ENCODE data around the gene UBE2J1.
"Not testable (repeated sequence)": the region's sequence is repeated elsewhere in the genome, so short reads cannot be mapped to it uniquely, and the experiment has no call there.

UBE2J1 gene, protein sequence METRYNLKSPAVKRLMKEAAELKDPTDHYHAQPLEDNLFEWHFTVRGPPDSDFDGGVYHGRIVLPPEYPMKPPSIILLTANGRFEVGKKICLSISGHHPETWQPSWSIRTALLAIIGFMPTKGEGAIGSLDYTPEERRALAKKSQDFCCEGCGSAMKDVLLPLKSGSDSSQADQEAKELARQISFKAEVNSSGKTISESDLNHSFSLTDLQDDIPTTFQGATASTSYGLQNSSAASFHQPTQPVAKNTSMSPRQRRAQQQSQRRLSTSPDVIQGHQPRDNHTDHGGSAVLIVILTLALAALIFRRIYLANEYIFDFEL

DNA sequence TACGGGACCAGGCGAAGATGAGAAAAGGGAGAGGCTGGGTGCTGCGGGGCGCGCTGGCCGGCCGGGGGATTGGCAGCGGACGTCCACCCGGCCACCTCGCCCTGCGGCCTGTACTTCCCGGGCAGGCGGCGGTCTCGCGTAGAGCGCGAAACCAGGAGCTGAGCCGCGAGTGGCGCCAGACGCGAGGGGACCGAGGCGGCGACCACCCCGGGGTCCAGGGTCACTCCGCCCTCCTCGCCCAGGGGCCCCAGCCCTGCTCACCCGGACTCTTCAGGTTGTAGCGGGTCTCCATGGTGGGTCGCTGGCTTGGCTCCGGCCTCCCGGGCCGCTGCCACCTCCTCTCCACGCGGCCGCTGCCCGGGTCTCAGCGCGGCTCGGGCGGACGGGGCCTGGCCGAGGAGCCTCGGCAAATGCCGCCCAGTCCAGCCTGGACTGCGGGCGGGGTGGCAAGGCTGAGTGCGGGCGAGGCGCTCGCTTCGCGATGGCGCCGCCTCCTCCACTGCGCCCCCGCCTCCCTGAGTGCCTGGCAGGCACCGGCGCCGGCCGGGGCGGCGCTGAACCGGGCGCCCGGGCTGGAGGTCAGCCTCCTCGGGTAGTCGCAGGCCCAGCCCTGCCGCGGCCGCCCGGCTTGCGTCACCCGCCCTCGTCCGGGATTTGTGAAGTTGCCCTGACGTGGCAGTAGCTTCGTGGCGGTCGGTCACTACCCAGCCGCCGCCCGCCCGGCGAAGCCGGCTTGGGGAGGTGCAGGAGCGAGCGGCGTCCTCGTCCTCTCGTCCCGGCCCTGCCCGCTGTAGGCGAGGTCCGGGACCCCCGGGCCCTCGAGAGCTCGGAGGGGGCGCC lies at the start of gene UBE2J1:
Gene UBE2J1 (minus strand): TSS at position 445 of the 840 bp plus-strand sequence. CDS start 153 bp downstream, at position 292.
- peak; percentile 70 for DNase-seq

DNA sequence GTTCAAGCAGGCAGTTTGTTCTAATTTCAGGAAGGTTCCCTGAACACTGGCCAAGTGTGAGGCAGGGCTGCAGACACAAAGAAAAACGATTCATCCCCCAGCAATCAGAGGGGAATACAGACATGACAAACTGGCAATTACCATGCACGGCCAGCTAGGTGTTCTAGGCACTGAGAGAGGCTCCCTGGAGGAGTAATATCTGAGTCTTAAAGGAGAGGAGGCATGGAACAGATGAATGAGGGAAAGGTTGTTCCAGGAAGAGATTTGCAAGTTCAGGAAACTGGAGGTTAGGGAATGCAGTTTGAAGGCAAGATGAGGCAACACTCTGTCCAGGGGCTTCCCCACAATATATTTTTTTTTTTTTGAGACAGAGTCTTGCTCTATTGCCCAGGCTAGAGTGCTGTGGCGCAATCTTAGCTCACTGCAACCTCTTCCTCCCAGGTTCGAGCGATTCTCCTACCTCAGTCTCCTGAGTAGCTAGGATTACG lies 48.4 kb upstream of the UBE2J1 start:
- DNase-seq, result peak; percentile 28

DNA sequence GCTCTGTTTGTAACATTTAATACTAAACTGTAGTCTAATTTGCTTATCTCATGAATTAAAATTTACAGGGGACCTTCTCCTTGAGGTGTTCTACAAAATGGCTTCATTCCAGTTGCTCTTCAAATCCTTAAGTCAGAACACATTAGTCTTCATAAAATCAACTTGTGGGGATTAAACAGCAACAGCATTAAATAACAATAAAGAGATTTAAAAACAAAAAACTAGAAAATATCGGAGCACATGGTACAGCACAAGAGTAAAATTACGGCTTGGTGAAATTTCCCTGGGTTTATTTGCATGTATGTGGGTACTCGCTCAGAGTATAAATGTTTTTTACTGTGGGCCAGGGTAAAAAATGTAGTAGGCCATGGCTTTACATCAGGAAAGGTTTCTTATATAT lies 47.5 kb upstream of the UBE2J1 start:
- no peak for DNase-seq

DNA sequence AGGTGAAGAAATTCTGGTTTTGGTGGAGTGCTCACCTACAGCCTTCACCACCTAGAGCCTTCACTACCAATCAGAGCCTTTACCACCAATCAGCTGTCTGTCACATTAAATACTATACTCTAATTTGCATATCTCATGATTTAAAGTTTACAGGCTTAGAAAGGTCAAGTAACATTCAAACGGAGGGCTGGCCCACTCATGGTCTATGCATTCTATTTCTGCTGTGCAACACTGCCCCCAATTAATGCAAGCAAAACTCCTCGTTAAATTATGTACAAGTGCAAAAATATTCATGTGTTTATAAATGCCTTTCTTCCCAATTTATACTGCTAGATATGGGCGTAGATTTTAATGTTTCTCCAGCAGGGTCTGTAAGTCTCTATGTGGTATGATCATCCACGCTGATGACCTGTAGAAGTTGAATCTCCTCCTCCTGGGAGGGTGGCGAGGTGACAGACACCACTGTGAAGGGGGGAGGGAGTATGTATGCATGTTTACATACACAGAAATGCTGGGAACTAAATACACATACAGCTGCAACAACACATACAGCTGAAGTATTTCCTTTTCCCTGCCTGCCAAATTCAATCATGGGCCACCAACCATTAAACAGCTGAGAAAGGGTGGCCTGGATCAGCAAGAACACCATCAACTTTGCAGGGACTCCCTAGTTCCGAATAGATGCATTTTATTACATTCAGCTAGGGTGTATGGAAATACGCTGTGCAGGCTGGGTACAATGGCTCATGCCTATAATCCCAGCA lies 46.4 kb upstream of the UBE2J1 start:
- no peak for DNase-seq

DNA sequence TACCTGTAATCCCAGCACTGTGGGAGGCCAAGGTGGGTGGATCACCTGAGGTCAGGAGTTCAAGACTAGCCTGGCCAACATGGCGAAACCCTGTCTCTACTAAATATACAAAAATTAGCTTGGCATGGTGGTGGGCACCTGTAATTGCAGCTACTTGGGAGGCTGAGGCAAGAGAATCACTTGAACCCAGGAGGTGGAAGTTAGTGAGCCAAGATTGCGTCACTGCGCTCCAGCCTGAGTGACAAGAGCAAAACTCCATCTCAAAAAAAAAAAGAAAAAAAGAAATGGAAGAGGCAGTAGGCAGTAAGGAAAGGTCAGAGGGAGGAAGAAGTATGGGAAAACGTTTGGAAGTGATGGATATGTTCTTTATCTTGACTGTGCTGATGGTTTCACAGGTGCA lies 45.4 kb upstream of the UBE2J1 start:
- not testable (repeated sequence) for DNase-seq

DNA sequence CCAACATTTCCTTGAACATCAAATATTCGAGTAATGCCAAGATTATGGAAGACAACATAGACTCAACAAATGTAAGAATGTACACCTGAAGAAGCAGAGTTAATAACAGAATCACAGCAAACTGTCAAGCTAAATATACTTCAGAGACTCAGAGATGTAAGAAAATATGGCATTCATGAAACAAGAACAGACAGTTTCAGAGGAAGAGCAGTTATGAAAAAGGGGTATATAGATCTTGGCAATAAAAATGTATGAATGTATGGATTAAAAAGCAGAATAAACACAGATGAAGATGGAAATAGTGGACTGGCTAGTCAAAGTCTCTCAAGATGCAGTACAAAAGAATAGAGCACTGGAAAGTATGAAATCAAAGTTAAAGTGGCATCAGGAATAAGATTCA lies 41.1 kb upstream of the UBE2J1 start:
- DNase-seq, result no peak

DNA sequence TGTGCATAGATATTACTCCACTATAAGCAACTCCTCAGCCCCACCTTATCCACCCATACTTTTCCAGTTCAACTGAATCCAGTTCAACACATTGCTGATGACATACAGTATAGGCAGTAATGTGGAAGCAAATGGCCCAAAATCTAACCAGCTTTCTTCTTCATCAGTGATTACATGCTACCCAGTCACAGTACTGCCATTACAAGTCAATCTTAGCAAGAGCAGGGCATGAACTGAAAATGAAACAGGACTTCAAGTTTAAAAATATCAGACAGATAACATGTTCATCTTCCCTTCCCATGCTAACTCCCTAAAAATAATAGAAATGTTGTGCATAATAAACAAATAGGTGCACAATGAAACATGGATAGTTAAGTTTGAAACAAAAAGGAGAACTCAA lies 40.3 kb upstream of the UBE2J1 start:
- DNase-seq, result no peak

DNA sequence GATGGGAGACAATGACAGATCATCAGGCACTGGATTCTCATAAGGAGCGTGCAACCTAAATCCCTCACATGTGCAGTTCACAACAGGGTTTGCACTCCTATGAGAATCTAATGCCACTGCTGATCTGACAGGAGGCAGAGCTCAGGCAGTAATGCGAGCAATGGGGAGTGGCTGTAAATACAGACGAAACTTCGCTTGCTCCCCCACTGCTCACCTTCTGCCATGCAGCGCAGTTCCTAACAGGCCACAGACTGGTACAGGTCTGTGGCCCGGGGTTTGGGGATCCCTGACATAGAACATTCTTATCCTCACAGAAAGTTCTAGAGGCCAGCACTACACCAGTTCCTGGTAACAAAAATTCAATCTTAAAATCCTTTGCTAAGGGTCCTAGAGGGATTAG lies 36.3 kb upstream of the UBE2J1 start:
- no peak for DNase-seq

DNA sequence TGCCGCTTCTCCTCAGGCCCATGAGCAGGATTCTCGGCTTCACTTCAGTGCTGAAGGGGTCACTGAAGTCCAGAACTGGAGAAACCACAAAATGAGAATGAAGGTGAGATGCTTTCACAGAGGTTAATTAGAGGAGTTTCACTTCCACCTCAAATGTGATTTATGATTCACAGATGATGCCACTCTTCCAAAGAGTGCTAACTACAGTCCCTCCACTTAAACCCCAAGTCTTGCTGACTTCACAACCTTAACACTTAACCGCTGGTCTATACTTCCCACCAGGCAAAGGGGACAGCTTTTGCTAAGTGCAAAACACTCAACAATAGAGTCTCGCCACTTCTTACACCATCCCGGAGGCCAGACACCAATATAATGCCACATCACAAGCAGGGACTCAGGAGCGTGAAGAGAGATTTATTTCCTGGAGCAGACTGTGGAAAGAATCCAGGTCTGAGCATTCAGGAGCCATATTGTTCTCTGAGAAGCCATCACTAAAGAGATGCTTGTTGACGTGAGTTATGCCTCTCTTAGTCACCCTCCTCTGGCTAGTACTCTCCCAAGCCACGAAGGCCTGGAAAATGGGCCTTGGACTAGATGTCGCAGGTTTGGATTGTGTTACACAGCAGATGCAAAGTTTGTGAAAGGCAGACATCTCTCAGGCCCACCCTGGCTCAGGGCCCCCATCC lies 35.1 kb upstream of the UBE2J1 start:
- no peak for DNase-seq

DNA sequence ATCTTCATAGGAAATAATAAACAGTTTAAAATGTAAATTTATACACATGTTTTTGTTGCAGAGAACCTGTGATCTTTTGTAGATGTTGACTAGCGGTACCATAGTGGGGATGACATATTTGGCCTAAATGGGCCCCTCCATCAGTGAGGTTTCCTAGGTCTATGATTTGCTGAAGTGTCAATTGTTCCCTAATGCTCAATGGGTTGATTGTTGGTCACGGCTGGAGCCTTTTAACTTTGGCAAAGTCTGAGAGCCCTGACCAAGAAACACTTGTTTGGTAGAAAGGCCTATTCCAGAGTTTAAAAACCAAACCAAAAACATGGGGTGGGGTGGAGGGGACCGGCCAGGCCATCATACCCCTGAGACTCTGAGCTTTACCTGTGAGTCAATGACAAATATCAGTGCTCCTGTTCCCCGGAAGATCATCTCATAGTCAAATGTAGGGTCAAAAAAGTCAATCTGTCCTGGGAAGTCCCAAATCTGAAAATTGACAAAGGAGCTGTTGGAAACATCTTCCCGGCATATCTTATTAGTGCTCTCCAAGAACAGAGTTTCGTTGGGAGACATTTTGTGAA lies 34.5 kb upstream of the UBE2J1 start:
- DNase-seq, result no peak

DNA sequence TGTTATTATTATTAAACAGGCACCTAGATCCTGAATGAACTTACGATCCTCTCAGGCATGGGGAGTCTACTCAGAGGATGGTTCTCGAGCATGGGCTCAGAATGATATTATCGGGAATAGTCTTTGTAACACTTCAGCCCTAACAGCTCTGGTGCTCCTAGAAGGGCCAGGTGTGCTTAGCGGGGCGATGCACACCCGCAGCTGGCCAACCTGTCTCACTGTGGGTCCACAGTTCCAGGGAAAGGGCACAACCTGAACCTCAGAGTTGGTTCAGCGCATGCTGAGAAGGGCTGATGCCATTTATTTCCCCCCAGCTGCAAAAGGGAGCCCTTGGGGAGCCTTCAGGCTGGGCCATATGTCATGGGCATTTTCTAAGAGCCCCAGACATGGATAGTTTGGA lies 33.3 kb upstream of the UBE2J1 start:
- no peak for DNase-seq

DNA sequence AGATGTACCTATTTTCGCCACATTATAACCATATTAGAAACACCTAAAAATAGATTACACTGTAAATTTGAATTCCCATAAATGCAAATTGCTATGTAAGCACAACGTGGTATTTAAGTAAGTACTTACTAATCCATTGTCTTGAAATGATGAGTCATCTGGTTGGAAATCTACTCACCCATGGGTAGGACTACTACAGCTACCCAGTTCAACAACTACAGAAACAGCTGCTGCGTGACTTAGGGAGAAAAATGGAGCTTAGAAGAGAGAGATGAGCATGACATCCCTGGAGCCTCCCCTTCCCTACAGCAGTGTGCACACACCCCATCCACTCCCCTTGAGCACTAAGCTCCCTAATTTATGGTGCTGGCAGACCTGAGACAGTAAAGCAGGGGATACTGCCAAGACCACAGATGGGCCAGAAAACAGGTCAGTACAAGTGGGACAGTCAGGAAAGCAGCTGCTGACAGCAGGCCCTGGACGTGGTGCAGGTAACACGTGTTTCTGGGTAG lies 32.7 kb upstream of the UBE2J1 start:
- DNase-seq, result no peak

DNA sequence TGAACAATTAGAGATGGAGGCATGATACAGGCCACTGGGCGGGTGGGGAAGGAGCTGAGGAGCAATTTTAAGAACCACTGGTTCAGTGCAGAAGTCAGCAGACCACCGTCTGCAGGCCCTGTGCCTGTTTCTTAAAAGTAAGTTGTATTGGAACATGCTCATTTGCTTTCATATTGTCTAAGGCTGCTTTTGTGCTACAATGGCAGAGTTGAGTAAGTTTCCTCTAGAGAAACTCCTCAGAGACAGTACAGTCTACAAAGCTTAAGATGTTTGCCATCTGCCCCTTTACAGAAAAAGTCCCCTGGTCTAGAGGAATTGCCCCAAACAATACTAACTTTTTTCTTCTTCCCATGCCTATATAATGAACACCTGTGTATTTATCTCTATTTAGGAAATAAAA lies 28.5 kb upstream of the UBE2J1 start:
- no peak for DNase-seq

DNA sequence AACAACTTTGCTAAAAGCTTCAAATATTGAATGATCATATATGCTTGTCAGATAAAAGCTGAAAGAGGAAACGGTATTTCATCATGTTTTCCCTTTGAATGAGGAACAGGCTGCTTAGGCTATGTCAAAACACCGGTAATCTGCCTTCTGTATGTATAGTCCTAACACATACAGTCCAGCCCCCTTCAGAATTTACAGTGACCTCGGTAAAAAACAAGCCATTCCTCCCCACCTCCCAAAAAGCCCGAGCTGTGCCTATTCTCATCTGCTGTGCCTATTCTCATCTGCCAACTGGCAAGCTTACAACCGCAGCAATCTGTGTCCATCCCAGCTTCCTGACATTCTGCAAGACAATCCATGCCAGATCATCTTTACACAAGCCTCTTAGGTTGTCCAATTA lies 26.8 kb upstream of the UBE2J1 start:
- DNase-seq, result peak; percentile 89

DNA sequence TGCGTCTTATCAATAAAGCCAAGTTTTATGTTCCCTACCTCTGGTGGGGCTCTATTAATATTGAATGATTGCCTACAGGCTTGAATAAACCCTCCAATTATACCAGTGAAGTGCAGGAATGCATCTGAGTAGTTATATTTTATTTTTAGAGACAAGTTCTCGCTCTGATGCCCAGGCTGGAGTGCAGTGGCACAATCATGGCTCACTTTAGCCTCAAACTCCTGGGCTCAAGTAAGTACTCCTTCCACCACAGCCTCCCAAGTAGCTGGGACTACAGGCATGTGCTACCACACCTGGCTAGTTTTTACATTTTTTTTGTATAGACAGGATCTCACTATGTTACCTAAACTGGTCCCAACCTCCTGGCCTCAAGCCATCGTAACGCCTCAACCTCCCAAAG lies 26.1 kb upstream of the UBE2J1 start:
- DNase-seq, result no peak

DNA sequence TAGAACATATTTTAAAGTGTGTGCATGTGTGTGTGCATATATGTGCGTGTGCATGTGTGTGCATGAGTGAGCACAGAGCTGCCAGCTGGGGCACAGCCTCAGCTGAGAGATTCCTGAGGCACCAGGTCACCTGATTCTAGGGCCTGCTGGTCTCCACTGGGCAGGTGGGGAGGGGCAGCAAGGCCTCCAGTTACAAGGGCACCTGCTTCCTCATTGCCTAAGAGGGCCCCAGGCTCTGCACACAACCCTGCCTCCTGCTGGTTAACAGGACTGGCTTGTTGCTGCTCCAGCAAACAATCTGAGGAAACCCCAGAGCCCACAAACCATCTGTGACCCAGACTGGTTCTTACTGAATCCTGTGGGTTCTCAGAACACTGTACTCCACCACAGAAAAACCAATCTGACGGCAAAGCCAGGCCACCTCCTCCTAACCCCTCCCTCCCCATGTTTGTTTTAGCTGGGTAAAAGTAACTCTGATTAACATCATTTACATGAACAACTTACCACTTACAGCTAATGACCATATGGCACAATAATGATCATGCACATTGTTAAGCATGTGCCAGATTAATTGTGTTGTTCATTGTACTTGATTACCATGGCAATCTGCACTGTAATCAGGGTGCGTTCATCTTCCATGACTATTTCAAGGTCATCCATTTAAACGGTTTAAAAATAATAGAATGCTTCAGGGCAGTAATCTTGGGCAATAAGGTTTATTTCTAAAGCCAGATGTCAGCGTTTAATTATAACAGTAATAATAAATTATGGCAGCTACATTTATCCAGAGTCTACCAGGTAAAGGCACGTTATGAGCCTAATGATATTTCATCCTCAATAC lies 23.1 kb upstream of the UBE2J1 start:
- DNase-seq, result peak; percentile 95

DNA sequence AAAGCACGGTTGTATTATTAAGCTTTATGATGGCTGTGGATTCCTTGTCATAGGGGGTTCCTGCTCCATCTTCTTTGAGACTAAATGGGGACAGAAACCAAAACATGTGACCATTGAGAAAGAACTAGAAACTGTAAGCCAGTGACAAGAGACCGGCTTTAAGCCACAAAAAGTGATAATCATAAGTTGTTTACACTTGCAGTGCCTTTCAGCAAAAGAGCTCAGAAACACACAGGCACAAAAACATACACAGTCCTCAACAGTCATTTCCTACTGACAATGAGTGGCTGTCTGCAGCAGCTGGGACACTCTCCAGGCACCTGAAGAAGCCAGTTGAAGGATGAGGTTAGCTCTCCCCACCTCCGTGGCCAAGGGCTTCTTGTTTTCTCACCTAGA lies 20.0 kb upstream of the UBE2J1 start:
- no peak for DNase-seq

DNA sequence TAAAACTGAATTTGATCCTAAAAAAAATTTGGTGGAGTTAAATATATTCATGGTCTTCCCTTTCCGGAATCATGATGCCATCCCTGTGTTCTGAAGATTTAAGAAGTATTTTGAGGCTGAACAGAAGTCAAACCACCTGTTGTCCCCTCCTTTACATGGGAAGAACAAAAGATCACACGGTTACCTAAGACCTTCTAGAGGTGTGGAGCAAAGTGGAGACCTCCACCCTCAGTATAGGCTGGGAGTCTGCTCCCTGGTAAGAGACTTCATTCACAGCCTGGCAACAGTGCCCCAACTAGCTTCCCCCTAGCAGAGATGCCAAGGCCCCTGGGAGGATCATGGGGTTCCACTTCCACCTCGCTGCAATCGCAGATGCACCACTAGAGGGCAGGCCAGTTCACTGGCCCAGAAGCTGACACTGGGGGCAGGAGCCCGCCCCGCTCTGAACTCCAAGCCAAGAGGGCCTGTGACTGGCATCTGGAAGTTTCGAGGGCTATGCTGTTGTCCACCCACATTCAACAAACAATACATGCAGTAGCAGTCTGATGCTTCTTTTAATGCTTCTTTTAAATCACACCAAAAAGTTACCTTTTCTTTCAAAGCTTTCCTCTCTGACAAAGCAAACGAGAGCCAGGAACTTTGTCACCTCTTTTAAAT lies 19.5 kb upstream of the UBE2J1 start:
- DNase-seq, result peak; percentile 26

DNA sequence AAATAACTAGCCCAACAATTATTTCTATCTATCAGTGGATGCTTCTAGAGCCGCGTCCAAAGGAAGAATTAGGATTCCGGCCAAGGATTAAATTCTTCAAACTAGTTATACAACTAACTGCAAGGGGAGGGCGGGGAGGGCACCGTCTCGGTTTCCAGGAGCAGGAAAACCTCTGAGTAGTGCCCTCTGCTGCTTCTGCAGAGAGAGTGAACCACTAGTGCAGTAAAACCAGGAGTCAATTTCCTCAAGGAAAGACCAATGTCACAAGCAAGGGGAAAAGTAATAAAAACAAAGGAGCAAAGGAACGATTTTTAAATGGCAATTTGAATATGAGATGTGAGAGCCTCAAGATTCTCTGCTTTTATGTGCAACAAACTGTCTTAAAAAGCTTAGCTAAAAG lies 16.5 kb upstream of the UBE2J1 start:
- no peak for DNase-seq

DNA sequence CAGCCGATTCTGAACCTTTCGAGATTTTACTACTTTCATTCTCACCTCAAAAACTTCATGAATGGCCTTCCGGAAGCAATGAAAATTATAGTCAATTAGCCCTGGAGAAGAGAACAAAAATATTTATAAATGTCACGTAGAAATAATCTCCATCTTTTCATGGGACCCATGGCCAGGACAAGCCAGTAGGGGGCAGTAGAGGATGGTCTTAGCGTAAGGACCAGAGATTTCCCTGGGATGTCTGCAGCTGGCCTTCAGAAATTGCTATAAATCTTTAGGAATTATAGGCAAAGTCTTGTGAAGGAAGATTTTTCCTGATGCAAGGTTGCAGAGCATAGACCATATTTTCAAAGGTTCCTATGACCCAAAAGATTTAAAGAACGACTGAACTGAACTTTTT lies 15.6 kb upstream of the UBE2J1 start:
- DNase-seq, result no peak

DNA sequence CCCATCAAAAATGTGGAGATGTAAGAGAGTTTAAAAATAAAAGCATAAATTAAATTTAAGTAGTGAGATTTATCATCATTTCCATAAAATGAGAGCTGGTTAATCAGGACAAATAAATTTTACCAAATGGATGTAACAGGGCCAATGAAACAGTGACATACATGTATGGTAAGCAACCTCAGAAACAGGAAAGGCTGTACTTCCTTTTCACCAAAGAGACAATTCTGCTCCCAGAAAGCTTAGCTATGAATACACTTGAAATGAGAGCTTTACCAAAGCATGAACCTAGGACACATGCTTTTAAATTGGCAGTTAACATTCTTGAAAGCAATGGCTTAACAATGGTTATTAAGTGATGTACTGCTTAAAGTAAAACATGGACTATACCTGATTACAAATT lies 12.1 kb upstream of the UBE2J1 start:
- no peak for DNase-seq
